Stimulated activated CD4-positive, alpha-beta T cell treated with anti-CD3 and anti-CD28 coated beads, Interleukin-4, amount 100 ng/mL, for 48 hours (primary cell): Measurements from ENCODE around the gene KCNMB3.

ENCODE experiments used
- DNase-seq, 2 donors: peaks; one replicate each; pipeline ENCODE4 v3.0.0-alpha.2; 2020; ENCODE audit warnings: low read depth in 2 of 2

Gene KCNMB3

GRCh38 chr3:179196098-179196497 lies 54.8 kb downstream of the KCNMB3 start:
- DNase-seq: no peak

GRCh38 chr3:179194931-179195330 lies 56.0 kb downstream of the KCNMB3 start:
- no peak for DNase-seq
